ENCODE measurements around the gene RPL15. TPM values are rescaled to one million over a fixed set of nuclear protein-coding genes. Genes with fewer than 3 reads are reported as not detected.

Gene RPL15
- total RNA-seq, 1 donor from 2014 or later = 1,872 TPM

DNA sequence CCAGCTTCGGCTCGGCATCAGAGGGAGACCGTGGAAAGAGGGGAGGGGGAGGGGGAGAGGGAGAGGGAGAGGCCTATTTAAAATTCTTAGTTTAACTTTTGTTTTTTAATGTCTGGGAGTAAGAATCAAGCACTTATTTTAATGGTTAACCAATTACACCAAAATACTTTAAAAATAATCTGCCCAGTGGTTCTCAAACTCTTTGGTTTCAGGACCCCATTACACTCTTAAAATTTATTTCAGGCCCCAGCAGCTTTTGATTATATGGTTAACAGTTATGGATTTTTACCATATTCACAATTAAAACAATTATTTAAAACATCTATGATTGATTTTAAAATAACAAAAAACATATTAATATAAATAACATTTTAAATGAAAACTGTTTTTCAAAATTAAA is 44.6 kb upstream of the RPL15 start:
- Mint-ChIP-seq H3K27ac (ENCODE audit: unreplicated experiment) (no peak overlapping the region), H3K9me3 (ENCODE audit: unreplicated experiment) (no peaks in the 10 kb centered on the region), H3K4me3 (ENCODE audit: unreplicated experiment) (no peak overlapping the region), H3K27me3 (ENCODE audit: unreplicated experiment) (no peaks in the 10 kb centered on the region), H3K36me3 (ENCODE audit: unreplicated experiment) (no peaks in the 10 kb centered on the region), H3K4me1 (ENCODE audit: unreplicated experiment) (peaks cover 46% of the 10 kb centered on the region)
- no peak for DNase-seq (ENCODE audit: extremely low spot score, unreplicated experiment)
- TF ChIP-seq, protein P1, sequence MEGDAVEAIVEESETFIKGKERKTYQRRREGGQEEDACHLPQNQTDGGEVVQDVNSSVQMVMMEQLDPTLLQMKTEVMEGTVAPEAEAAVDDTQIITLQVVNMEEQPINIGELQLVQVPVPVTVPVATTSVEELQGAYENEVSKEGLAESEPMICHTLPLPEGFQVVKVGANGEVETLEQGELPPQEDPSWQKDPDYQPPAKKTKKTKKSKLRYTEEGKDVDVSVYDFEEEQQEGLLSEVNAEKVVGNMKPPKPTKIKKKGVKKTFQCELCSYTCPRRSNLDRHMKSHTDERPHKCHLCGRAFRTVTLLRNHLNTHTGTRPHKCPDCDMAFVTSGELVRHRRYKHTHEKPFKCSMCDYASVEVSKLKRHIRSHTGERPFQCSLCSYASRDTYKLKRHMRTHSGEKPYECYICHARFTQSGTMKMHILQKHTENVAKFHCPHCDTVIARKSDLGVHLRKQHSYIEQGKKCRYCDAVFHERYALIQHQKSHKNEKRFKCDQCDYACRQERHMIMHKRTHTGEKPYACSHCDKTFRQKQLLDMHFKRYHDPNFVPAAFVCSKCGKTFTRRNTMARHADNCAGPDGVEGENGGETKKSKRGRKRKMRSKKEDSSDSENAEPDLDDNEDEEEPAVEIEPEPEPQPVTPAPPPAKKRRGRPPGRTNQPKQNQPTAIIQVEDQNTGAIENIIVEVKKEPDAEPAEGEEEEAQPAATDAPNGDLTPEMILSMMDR (IDR thresholded peaks at IDR 0.05) = no peak

DNA sequence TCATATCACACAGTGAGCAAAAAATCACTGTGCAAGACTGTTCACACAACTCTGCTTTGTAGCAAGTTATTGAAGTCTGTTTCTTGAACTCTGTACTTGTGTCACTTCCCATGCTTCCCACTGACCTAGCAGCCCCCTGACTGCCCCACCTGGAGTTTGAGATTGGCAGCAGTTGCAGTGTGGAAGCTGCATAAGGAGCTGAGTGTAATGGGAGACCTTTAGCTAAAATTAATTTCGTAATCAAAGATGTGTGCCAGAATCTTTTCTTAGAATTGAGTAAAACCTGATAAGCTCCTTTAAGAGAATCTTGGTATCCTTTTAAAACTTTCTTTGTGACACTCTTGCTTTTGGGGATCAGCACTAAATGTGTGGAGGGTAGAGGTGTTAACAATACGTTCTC is 43.0 kb upstream of the RPL15 start:
- TF ChIP-seq, protein P1 (IDR thresholded peaks at IDR 0.05) = no peak
- no peaks in the 10 kb centered on the region for H3K9me3 Mint-ChIP-seq (ENCODE audit: unreplicated experiment)
- peaks cover 4% of the 10 kb centered on the region for H3K36me3 Mint-ChIP-seq (ENCODE audit: unreplicated experiment)
- peaks cover 37% of the 10 kb centered on the region for H3K4me1 Mint-ChIP-seq (ENCODE audit: unreplicated experiment)
- no peak overlapping the region for H3K27ac Mint-ChIP-seq (ENCODE audit: unreplicated experiment)
- H3K27me3 Mint-ChIP-seq (ENCODE audit: unreplicated experiment) = no peaks in the 10 kb centered on the region
- H3K4me3 Mint-ChIP-seq (ENCODE audit: unreplicated experiment) = no peak overlapping the region
- DNase-seq (ENCODE audit: extremely low spot score, unreplicated experiment) = no peak

- TF ChIP-seq, protein P1 (IDR thresholded peaks at IDR 0.05) = no peak
- no peak for DNase-seq (ENCODE audit: extremely low spot score, unreplicated experiment)
- Mint-ChIP-seq H3K4me1 (ENCODE audit: unreplicated experiment) (peaks cover 32% of the 10 kb centered on the region), H3K27ac (ENCODE audit: unreplicated experiment) (no peak overlapping the region), H3K27me3 (ENCODE audit: unreplicated experiment) (no peaks in the 10 kb centered on the region), H3K9me3 (ENCODE audit: unreplicated experiment) (no peaks in the 10 kb centered on the region), H3K4me3 (ENCODE audit: unreplicated experiment) (no peak overlapping the region), H3K36me3 (ENCODE audit: unreplicated experiment) (peaks cover 8% of the 10 kb centered on the region)
Measured at GRCh38 chr3:23874359-23875112, 42.4 kb upstream of the RPL15 start.

DNA sequence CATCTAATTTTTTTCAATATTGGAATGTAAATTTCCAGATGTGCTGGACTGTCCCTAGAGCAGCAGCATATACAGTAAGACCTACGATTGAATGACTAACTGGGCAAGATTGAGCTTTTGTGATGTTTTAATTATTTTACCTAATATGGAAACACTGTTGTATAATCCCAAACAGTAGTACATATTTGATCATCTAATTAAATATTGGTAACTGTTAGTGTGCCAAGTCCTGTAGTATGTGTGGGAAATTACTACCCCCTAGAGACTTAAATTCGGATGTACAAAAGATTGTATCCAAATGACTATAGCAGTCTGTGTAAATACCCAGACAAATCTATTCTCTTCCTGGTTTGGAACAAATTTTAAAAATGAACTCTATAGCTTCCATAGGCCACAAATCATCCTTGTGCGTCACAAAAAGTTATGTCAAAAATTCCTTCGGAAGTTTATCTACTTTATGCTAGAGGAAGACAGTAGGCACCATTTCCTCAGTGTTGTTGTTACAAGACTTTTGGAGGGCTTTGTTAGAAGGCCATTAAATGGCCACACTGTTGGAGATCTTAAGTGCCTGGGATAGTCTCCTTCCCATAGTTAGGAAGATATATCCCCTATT is 41.7 kb upstream of the RPL15 start:
- Mint-ChIP-seq H3K4me1 (ENCODE audit: unreplicated experiment) (peaks cover 32% of the 10 kb centered on the region), H3K27ac (ENCODE audit: unreplicated experiment) (no peak overlapping the region)
- DNase-seq (ENCODE audit: extremely low spot score, unreplicated experiment) = no peak

GRCh38 chr3:23876923-23877322 is 40.0 kb upstream of the RPL15 start:
- no peak for DNase-seq (ENCODE audit: extremely low spot score, unreplicated experiment)
- H3K36me3 Mint-ChIP-seq (ENCODE audit: unreplicated experiment) = peaks cover 15% of the 10 kb centered on the region
- H3K4me3 Mint-ChIP-seq (ENCODE audit: unreplicated experiment) = no peak overlapping the region
- TF ChIP-seq, protein P1 (IDR thresholded peaks at IDR 0.05) = no peak
- H3K4me1 Mint-ChIP-seq (ENCODE audit: unreplicated experiment) = peaks cover 32% of the 10 kb centered on the region
- no peaks in the 10 kb centered on the region for H3K9me3 Mint-ChIP-seq (ENCODE audit: unreplicated experiment)
- no peaks in the 10 kb centered on the region for H3K27me3 Mint-ChIP-seq (ENCODE audit: unreplicated experiment)
- H3K27ac Mint-ChIP-seq (ENCODE audit: unreplicated experiment) = no peak overlapping the region

More for the DNA sequence above, 41.7 kb upstream of the RPL15 start:
- no peaks in the 10 kb centered on the region for H3K27me3 Mint-ChIP-seq (ENCODE audit: unreplicated experiment)
- no peak overlapping the region for H3K4me3 Mint-ChIP-seq (ENCODE audit: unreplicated experiment)
- no peaks in the 10 kb centered on the region for H3K9me3 Mint-ChIP-seq (ENCODE audit: unreplicated experiment)
- H3K36me3 Mint-ChIP-seq (ENCODE audit: unreplicated experiment) = peaks cover 8% of the 10 kb centered on the region
- TF ChIP-seq, protein P1 (IDR thresholded peaks at IDR 0.05) = no peak
